Parathyroid adenoma (tissue), 2 donors: ENCODE data around the gene PRF1.

Source experiments
- H2AFZ ChIP-seq: fragments of 300-600 bp; sonication (generic); one replicate; pipeline ENCODE4 v1.7.0; 2017; ENCODE audit warnings: antibody characterized with exemption, mild to moderate bottlenecking
- H3K27ac ChIP-seq: fragments of 300-600 bp; sonication (generic); one replicate; pipeline ENCODE4 v1.7.0; 2017
- H3K27me3 ChIP-seq: fragments of 300-600 bp; sonication (generic); one replicate; pipeline ENCODE4 v1.7.0; 2017; ENCODE audit warnings: low read length; ENCODE audit not compliant: control insufficient read depth, insufficient read depth
- H3K36me3 ChIP-seq: fragments of 300-600 bp; sonication (generic); one replicate; pipeline ENCODE4 v1.7.0; 2017; ENCODE audit warnings: low read length; ENCODE audit not compliant: control insufficient read depth, insufficient read depth
- H3K4me1 ChIP-seq: fragments of 300-600 bp; sonication (generic); one replicate; pipeline ENCODE4 v1.7.0; 2017; ENCODE audit warnings: control low read depth
- H3K4me2 ChIP-seq: fragments of 300-600 bp; sonication (generic); one replicate; pipeline ENCODE4 v1.7.0; 2017; ENCODE audit warnings: low read length
- H3K4me3 ChIP-seq: fragments of 300-600 bp; sonication (generic); one replicate; pipeline ENCODE4 v1.7.0; 2017; ENCODE audit warnings: low read depth, low read length
- H3K79me2 ChIP-seq: fragments of 300-600 bp; sonication (generic); one replicate; pipeline ENCODE4 v1.7.0; 2017; ENCODE audit warnings: control low read depth
- H3K9ac ChIP-seq: fragments of 300-600 bp; sonication (generic); one replicate; pipeline ENCODE4 v1.7.0; 2017; ENCODE audit warnings: mild to moderate bottlenecking
- H3K9me3 ChIP-seq: fragments of 300-600 bp; sonication (generic); one replicate; pipeline ENCODE4 v1.7.0; 2017; ENCODE audit warnings: low read length; ENCODE audit not compliant: control insufficient read depth
- CTCF ChIP-seq: fragments of 300-600 bp; sonication (generic); IDR thresholded peaks from one replicate; pipeline ENCODE4 v1.7.0; 2017; ENCODE audit warnings: antibody characterized with exemption, mild to moderate bottlenecking
- donor health status: primary hyperparathyroidism.

The PRF1 gene

DNA sequence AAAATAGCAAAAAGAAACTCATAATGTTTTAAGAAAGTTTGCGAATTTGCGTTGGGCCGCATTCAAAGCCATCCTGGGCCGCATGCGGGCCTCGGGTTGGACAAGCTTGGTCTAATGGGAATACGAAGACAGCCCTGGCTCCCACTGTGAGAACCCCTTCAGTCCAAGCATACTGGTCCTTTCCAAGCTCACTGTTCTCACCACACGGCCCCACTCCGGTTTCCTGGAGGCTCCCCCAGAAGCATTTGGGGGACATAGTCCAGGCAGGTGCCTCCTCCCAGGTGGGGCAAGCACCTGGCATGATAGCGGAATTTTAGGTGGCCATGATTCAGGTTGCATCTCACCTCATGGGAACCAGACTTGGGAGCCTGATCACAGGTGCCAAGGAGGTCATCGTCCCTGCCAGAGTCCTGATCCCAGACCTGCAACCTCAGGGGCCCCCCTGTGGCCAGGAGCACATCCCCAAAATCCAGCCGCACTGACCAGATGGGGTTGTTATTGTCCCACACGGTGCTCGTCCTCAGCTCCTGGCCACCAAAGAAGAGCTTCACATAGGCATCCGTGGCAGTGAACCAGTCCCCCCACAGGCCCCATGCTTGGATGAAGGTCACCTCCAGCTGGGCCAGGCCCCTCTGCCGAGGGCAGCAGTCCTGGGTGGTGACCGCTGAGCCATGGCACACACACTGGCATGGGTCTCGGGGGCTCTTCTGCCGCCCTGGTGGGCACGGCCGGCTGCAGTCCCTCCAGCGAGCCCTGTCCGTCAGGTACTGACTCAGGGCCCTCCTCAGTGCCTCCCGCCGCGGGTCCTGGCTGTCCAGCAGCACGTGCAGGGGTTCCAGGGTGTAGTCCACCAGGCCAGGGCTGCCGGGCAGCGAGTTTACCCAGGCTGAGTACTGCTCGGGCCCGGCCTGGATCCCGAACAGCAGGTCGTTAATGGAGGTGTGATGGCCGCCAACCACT lies 4.4 kb downstream of the PRF1 start:
- H3K27ac ChIP-seq = no peak overlapping the region
- H3K36me3 ChIP-seq = no peaks in the 10 kb centered on the region

DNA sequence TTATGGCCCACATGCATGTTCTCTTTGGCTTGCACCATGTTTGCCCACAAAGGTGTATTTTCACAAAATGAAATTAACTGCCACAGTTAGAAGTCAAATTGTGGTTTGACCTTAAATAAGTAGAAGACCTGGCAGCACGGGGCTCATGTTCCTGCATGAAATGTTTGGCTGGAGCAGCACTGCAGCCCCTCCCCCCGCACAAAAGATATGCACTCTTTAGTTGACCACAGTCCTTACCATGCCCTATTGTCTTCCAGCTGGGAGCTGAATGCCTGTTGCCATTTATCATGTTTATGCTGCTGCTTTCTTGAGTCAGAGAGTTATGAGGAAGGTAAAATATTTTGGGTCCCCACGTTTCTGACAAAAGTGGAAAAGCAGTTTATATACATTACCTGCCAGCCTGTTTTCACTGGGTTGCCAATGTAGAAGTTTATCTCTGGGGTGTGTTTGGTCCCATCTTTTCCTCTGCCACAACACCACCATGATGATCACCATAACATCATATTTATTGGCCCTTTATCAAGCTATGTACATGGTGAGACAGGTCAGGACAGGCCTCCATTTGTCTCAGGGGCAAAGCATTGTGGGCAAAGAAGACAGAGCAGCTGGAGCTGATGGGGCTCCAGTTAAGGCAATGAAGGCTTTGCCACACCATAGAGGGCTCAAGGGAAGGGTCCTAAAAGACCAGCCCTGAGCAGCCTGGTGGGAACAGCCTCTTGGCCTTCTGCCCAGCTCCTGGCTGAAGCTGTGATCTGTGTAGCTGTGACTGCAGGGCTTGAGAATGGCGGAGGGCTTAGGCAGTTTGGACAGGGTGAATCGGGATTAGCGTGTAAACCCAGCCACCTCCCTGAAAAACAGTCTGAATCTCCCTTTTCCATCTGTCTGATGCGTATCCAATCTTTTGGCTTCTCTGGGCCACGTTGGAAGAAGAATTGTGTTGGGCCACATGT lies 5.4 kb downstream of the PRF1 start:
- Histone ChIP-seq H3K27me3 (no peaks in the 10 kb centered on the region), H3K79me2 (no peaks in the 10 kb centered on the region), H3K4me3 (no peak overlapping the region), H3K4me1 (no peaks in the 10 kb centered on the region), H3K9me3 (no peaks in the 10 kb centered on the region), H3K27ac (no peak overlapping the region), H3K4me2 (no peak overlapping the region), H2AFZ (no peak overlapping the region), H3K9ac (no peak overlapping the region), H3K36me3 (no peaks in the 10 kb centered on the region)
- no peak for TF ChIP-seq CTCF

More for the DNA sequence above, 4.4 kb downstream of the PRF1 start:
- no peaks in the 10 kb centered on the region for H3K27me3 ChIP-seq
- H3K79me2 ChIP-seq = no peaks in the 10 kb centered on the region
- no peak for TF ChIP-seq CTCF
- no peak overlapping the region for H3K4me3 ChIP-seq
- H3K9me3 ChIP-seq = no peaks in the 10 kb centered on the region
- H2AFZ ChIP-seq = no peak overlapping the region
- no peaks in the 10 kb centered on the region for H3K4me1 ChIP-seq
- no peak overlapping the region for H3K4me2 ChIP-seq
- no peak overlapping the region for H3K9ac ChIP-seq

DNA sequence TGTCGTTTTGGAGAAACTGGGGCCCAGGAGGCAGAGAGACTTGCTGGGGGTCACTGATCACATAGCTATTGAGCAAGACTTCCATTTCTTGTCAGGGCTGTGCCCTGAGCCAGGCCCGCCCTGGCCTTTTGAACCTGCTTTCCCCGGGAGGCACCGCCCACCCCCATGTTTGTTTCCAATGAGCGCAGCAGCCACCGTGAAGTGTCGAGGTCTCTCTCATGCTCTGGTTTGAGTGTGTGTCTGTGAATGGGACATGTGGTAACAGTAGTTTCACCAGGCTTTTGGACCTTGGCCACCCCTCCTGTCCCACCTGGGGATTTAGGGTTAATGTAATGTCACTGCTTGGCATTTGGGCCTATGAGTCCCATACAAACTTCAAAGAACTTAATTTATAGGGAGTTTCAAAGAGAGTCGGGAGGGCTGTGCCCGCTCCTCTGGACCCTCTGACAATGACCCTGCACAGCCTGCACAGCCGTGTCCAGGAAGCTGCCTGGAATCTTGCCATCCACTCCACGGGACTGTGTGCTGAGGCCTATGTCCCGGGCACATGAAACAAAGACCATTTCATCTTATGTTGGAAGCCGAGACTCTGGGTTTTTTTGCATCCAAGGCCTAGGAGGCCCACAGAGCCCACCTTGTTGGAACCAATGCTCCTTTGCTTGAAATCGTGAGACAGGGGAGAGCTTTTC lies 6.3 kb downstream of the PRF1 start:
- no peaks in the 10 kb centered on the region for H3K27me3 ChIP-seq
- no peak overlapping the region for H3K27ac ChIP-seq
- H3K79me2 ChIP-seq = no peaks in the 10 kb centered on the region
- TF ChIP-seq CTCF = no peak
- H3K9me3 ChIP-seq = no peaks in the 10 kb centered on the region
- H3K9ac ChIP-seq = no peak overlapping the region
- no peaks in the 10 kb centered on the region for H3K36me3 ChIP-seq
- no peak overlapping the region for H3K4me2 ChIP-seq
- no peak overlapping the region for H2AFZ ChIP-seq
- no peak overlapping the region for H3K4me3 ChIP-seq
- H3K4me1 ChIP-seq = no peaks in the 10 kb centered on the region

GRCh38 chr10:70595566-70596016 lies 7.0 kb downstream of the PRF1 start:
- H3K4me1 ChIP-seq = no peaks in the 10 kb centered on the region
- no peak overlapping the region for H3K4me3 ChIP-seq
- H3K9ac ChIP-seq = no peak overlapping the region
- H3K27me3 ChIP-seq = no peaks in the 10 kb centered on the region
- H3K79me2 ChIP-seq = no peaks in the 10 kb centered on the region
- TF ChIP-seq CTCF = no peak
- no peaks in the 10 kb centered on the region for H3K36me3 ChIP-seq
- H2AFZ ChIP-seq = no peak overlapping the region
- no peaks in the 10 kb centered on the region for H3K9me3 ChIP-seq
- no peak overlapping the region for H3K4me2 ChIP-seq
- no peak overlapping the region for H3K27ac ChIP-seq
